Caco-2 (cell line): ENCODE data around the gene CITED4. TPM values are rescaled to one million over a fixed set of nuclear protein-coding genes. Genes with fewer than 3 reads are reported as not detected.

Experiments
- BruUV-seq: library from RNA; stranded (reverse); fragments of 400-500 nt; replicated peaks from 2 replicates; lab custom pipeline; 2021; lab: Mats Ljungman, UMichigan
- CTCF ChIA-PET: fragments of 300-600 bp; sonication (Branson Sonifier 250); formaldehyde crosslinking; loops from one replicate; lab custom pipeline; 2022; ENCODE audit warnings: antibody characterized with exemption; lab: Charles Lee
- POLR2A ChIA-PET: fragments of 300-600 bp; sonication (Branson Sonifier 250); formaldehyde crosslinking; loops from one replicate; lab custom pipeline; 2022; ENCODE audit warnings: antibody characterized with exemption; lab: Charles Lee
- DNase-seq, 2 experiments: peaks; one replicate each; pipeline versions ENCODE4 v3.0.0 to v3.0.0-alpha.2; 2020 to 2022
- H3K27me3 ChIP-seq: replicated peaks from 2 replicates; pipeline ENCODE4 v1.6.0; 2011; ENCODE audit warnings: low read length; ENCODE audit not compliant: control insufficient read depth, insufficient read depth
- H3K36me3 ChIP-seq: 2 replicates; pipeline ENCODE4 v1.5.1; 2011; ENCODE audit warnings: low read length; ENCODE audit not compliant: control insufficient read depth, insufficient read depth
- H3K4me1 ChIP-seq: fragments of 250-450 bp; sonication (Bioruptor Pico); 2 replicates; pipeline ENCODE4 v1.5.1; 2020; ENCODE audit warnings: mild to moderate bottlenecking
- H3K4me3 ChIP-seq: 2 replicates; pipeline ENCODE4 v1.5.1; 2011; ENCODE audit warnings: low read depth, mild to moderate bottlenecking, control low read depth, low read length
- H3K9me3 ChIP-seq: fragments of 250-450 bp; sonication (Bioruptor Pico); 2 replicates; pipeline ENCODE4 v1.5.1; 2020; ENCODE audit warnings: mild to moderate bottlenecking, moderate library complexity
- H3K27ac Mint-ChIP-seq: one replicate; pipeline ENCODE4 v1.8.0; 2022; ENCODE audit warnings: mixed read lengths; ENCODE audit not compliant: unreplicated experiment
- H3K27me3 Mint-ChIP-seq: one replicate; pipeline ENCODE4 v1.8.0; 2022; ENCODE audit warnings: mixed read lengths; ENCODE audit not compliant: insufficient read depth, unreplicated experiment
- H3K36me3 Mint-ChIP-seq: one replicate; pipeline ENCODE4 v1.8.0; 2022; ENCODE audit warnings: mild to moderate bottlenecking, mixed read lengths; ENCODE audit not compliant: insufficient read depth, unreplicated experiment
- H3K4me1 Mint-ChIP-seq: one replicate; pipeline ENCODE4 v1.8.0; 2022; ENCODE audit warnings: low read depth, mixed read lengths; ENCODE audit not compliant: unreplicated experiment
- H3K4me3 Mint-ChIP-seq: one replicate; pipeline ENCODE4 v1.8.0; 2022; ENCODE audit warnings: mild to moderate bottlenecking, moderate library complexity, mixed read lengths; ENCODE audit not compliant: unreplicated experiment
- H3K9me3 Mint-ChIP-seq: one replicate; pipeline ENCODE4 v1.8.0; 2022; ENCODE audit warnings: mixed read lengths; ENCODE audit not compliant: unreplicated experiment
- intact Hi-C: fragments of 100-400 bp; cut with micrococcal nuclease; formaldehyde crosslinking; loops from one replicate; pipeline ENCODE4 v1.10.0; 2022; ENCODE audit not compliant: unreplicated experiment
- total RNA-seq: library from RNA; stranded (reverse); gene quantifications from 2 replicates; pipeline ENCODE4 v1.2.3, GENCODE V29; 2022
- TF ChIP-seq, protein P1 (sequence below), 2 experiments: fragments of 200-600 bp in 1 of 2; IDR thresholded peaks; 1 replicate in 1 of 2; 2 replicates in 1 of 2; pipeline versions ENCODE4 v1.5.1 to v1.8.0; 2011 to 2022; ENCODE audit warnings: antibody characterized with exemption in 1 of 2, control low read depth in 1 of 2, inconsistent platforms in 1 of 2, low read depth in 1 of 2, low read length in 1 of 2, mild to moderate bottlenecking in 1 of 2, moderate library complexity in 1 of 2; ENCODE audit not compliant: insufficient read depth in 1 of 2, severe bottlenecking in 1 of 2, unreplicated experiment in 1 of 2

Gene CITED4
- total RNA-seq, 1 experiment from 2014 or later = 19.5 TPM

DNA sequence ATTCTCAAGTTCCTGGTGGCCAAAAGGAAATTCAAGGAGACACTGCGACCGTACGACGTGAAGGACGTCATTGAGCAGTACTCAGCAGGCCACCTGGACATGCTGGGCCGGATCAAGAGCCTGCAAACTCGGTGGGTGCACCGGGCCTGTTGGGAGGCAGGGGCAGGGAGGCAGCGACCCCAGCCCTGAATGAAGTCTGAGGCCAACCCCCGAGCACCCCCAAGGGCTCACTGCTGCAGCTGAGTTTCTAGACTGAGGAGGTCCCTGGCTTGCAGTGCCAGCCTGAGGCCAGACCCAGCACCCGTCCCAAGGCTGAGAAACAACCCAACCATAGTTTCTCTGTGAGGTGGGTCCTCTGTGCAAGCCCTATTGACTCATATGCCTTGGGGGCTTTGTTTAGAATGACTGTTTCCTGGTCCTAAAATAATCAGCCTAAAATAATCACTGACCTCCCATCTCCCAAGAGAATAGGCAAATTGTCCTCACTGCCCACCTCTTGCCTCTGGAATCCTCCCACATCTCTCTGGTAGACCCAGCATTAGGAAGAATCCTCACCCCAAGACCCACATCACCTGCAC lies 27.1 kb downstream of the CITED4 start:
- Histone ChIP-seq H3K9me3 (no peaks in the 10 kb centered on the region), H3K36me3 (no peaks in the 10 kb centered on the region), H3K27me3 (no peaks in the 10 kb centered on the region), H3K4me1 (no peaks in the 10 kb centered on the region), H3K4me3 (no peak overlapping the region)
- ChIA-PET CTCF (no interaction called here), POLR2A (no interaction called here)
- TF ChIP-seq, protein P1, sequence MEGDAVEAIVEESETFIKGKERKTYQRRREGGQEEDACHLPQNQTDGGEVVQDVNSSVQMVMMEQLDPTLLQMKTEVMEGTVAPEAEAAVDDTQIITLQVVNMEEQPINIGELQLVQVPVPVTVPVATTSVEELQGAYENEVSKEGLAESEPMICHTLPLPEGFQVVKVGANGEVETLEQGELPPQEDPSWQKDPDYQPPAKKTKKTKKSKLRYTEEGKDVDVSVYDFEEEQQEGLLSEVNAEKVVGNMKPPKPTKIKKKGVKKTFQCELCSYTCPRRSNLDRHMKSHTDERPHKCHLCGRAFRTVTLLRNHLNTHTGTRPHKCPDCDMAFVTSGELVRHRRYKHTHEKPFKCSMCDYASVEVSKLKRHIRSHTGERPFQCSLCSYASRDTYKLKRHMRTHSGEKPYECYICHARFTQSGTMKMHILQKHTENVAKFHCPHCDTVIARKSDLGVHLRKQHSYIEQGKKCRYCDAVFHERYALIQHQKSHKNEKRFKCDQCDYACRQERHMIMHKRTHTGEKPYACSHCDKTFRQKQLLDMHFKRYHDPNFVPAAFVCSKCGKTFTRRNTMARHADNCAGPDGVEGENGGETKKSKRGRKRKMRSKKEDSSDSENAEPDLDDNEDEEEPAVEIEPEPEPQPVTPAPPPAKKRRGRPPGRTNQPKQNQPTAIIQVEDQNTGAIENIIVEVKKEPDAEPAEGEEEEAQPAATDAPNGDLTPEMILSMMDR (IDR thresholded peaks at IDR 0.05; ENCODE audit: insufficient read depth in 1 of 2, low read depth in 1 of 2, low read length in 1 of 2, severe bottlenecking in 1 of 2, unreplicated experiment in 1 of 2) = no peak
- intact Hi-C loops = no loop called here
- Mint-ChIP-seq H3K36me3 (no peaks in the 10 kb centered on the region), H3K27ac (no peak overlapping the region), H3K9me3 (no peaks in the 10 kb centered on the region), H3K4me1 (no peaks in the 10 kb centered on the region), H3K4me3 (no peak overlapping the region), H3K27me3 (no peaks in the 10 kb centered on the region)
- BruUV-seq = no TSS peak
- DNase-seq = no peak

DNA sequence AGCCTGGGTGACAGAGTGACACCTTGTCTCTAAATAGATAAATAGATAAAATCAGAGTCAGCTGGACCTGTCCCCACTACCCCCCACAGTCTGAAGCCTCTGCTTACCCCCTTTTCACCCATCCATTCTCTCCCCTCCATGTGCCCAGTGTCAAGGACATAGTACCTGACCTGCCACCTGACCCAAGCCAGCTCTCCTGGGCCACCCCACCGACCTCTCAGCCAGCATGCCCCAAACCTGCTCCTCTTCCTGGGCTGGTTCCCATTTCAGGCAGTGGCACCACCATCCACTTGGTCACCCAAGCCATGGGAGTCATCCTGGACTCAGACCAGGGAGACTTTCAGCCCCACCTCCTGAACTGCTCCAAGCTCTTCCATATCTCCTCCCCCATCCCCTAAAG lies 28.2 kb downstream of the CITED4 start:
- BruUV-seq = no TSS peak
- Mint-ChIP-seq H3K27ac (no peak overlapping the region), H3K27me3 (no peaks in the 10 kb centered on the region), H3K4me3 (no peak overlapping the region), H3K9me3 (no peaks in the 10 kb centered on the region), H3K36me3 (no peaks in the 10 kb centered on the region), H3K4me1 (no peaks in the 10 kb centered on the region)
- CTCF ChIA-PET = no interaction called here
- Histone ChIP-seq H3K36me3 (no peaks in the 10 kb centered on the region), H3K4me3 (no peak overlapping the region), H3K9me3 (no peaks in the 10 kb centered on the region), H3K4me1 (no peaks in the 10 kb centered on the region), H3K27me3 (no peaks in the 10 kb centered on the region)
- intact Hi-C loops = no loop called here
- TF ChIP-seq, protein P1 (IDR thresholded peaks at IDR 0.05; ENCODE audit: insufficient read depth in 1 of 2, low read depth in 1 of 2, low read length in 1 of 2, severe bottlenecking in 1 of 2, unreplicated experiment in 1 of 2) = no peak
- no peak for DNase-seq
- POLR2A ChIA-PET = no interaction called here

DNA sequence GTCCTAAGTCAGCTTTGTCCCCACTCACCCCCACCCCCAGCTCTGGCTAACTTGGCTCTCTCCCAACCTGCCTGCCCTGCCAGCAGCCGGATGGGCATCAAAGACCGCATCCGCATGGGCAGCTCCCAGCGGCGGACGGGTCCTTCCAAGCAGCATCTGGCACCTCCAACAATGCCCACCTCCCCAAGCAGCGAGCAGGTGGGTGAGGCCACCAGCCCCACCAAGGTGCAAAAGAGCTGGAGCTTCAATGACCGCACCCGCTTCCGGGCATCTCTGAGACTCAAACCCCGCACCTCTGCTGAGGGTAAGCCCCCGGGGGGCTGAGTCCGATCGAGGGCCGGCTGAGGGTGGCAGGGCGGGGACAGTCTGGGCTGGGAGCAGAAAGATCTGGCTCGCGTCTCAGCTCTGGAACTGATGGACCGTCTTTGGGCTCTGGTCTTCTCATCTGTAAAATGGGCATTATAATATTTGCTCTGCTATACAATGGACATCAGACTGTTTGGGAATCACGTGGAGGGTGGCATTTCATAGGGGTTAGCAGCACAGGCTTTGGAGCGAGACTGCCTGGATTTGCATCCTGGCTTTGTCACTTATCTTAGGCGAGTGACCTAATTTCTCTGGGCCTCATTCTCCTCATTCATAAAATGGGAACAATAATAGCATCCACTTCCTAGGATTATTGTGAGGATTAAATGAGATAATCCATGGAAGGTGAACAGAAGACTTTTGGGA lies 31.0 kb downstream of the CITED4 start:
- intact Hi-C loops = no loop called here
- H3K4me1 ChIP-seq = peaks cover under 1% of the 10 kb centered on the region; the same call in 1 of the 2 replicates
- DNase-seq = no peak
- no peaks in the 10 kb centered on the region for H3K36me3 ChIP-seq
- no peak overlapping the region for H3K4me3 ChIP-seq
- Mint-ChIP-seq H3K27ac (no peak overlapping the region), H3K4me3 (no peak overlapping the region), H3K9me3 (no peaks in the 10 kb centered on the region), H3K4me1 (no peaks in the 10 kb centered on the region), H3K27me3 (no peaks in the 10 kb centered on the region), H3K36me3 (no peaks in the 10 kb centered on the region)
- H3K9me3 ChIP-seq = no peaks in the 10 kb centered on the region
- TF ChIP-seq, protein P1 (IDR thresholded peaks at IDR 0.05; ENCODE audit: insufficient read depth in 1 of 2, low read depth in 1 of 2, low read length in 1 of 2, severe bottlenecking in 1 of 2, unreplicated experiment in 1 of 2) = no peak
- BruUV-seq = no TSS peak
- ChIA-PET CTCF (no interaction called here), POLR2A (no interaction called here)
- H3K27me3 ChIP-seq = no peaks in the 10 kb centered on the region
